Esophagus squamous epithelium (tissue), 5 donors: ENCODE results near the gene MORN3. TPM values are rescaled to one million over a fixed set of nuclear protein-coding genes. Genes with fewer than 3 reads are reported as not detected.
"Not testable (repeated sequence)": the region's sequence is repeated elsewhere in the genome, so short reads cannot be mapped to it uniquely, and the experiment has no call there.

Source experiments
- DNase-seq: peaks from one replicate; lab custom pipeline; 2025; lab: John Stamatoyannopoulos, UW
- H3K27ac ChIP-seq, 4 donors: fragments of 200-600 bp; sonication (generic); one replicate each; pipeline ENCODE4 v1.5.1; 2016 to 2019; ENCODE audit warnings: mild to moderate bottlenecking in 1 of 4
- H3K27me3 ChIP-seq, 4 donors: fragments of 200-600 bp; sonication (generic); 1 replicate in 3 of 4; 2 replicates in 1 of 4; pipeline versions ENCODE4 v1.5.1 to v1.6.0; 2017 to 2021; ENCODE audit warnings: antibody characterized with exemption in 1 of 4
- H3K36me3 ChIP-seq, 3 donors: fragments of 200-600 bp; sonication (generic); one replicate each; pipeline ENCODE4 v1.5.1; 2016 to 2019
- H3K4me1 ChIP-seq, 3 donors: fragments of 200-600 bp; sonication (generic); one replicate each; pipeline ENCODE4 v1.5.1; 2017 to 2019
- H3K4me3 ChIP-seq, 4 donors: fragments of 200-600 bp; sonication (generic); 1 replicate in 3 of 4; 2 replicates in 1 of 4; pipeline ENCODE4 v1.5.1; 2016 to 2019; ENCODE audit warnings: mild to moderate bottlenecking in 2 of 4, moderate library complexity in 1 of 4
- H3K9me3 ChIP-seq, 3 donors: fragments of 200-600 bp; sonication (generic); one replicate each; pipeline ENCODE4 v1.5.1; 2016 to 2019
- POLR2A ChIP-seq, 4 donors: fragments of 450-650 bp; IDR thresholded peaks; one replicate each; pipeline ENCODE4 v1.6.1; 2017; ENCODE audit warnings: antibody characterized with exemption in 4 of 4, mild to moderate bottlenecking in 4 of 4, moderate library complexity in 3 of 4
- WGBS, 2 donors: methylation state at CpG; one replicate each; pipeline ENCODE4 v1.1.5; 2018; 5-methylcytosine and 5-hydroxymethylcytosine counted together
- intact Hi-C: fragments of 100-400 bp; cut with DNase I; formaldehyde crosslinking; loops from one replicate; pipeline ENCODE4 v1.15.0; 2022
- total RNA-seq, 4 donors: library from RNA; depleted of rRNA; stranded (reverse); fragments of >200 nt; gene quantifications; one replicate each; pipeline ENCODE4 v1.1.0, GENCODE V29; 2016
- TF ChIP-seq, protein P1 (sequence below), 6 experiments: fragments of 450-650 bp in 4 of 6; fragments of 200-600 bp in 2 of 6; sonication (generic) in 2 of 6; IDR thresholded peaks; one replicate each; pipeline ENCODE4 v1.5.1; 2016 to 2019; ENCODE audit warnings: antibody characterized with exemption in 6 of 6, mild to moderate bottlenecking in 4 of 6, moderate library complexity in 4 of 6
- donor health status: DM: yes; HTN: yes; CAD: no.

The MORN3 gene
- total RNA-seq, 4 donors from 2014 or later: 0.09 to 0.13 TPM; not detected in 2

DNA sequence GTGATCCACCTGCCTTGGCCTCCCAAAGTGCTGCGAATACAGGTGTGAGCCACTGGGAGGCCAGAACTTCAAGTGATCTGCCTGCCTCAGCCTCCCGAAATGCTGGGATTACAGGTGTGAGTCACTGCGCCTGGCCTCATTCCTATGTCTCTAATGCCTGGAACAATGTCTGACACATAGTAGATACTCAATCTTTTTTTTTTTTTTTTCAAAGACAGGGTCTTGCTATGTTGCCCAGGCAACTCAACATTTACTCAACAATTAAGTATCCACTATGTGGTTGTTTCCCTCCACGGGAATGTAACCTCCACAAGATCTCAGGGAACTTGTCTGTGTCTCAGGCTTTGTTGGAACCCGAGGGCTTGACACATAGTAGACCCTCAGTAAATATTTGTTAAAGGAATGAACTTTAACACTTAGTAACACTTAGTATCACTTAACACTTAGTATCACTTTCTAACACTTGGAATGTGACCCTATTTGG lies 40.1 kb upstream of the MORN3 start:
- no peak for DNase-seq
- Histone ChIP-seq H3K9me3 (no peaks in the 10 kb centered on the region), H3K36me3 (no peaks in the 10 kb centered on the region), H3K4me1 (peaks cover 9 to 25% (median 10%) of the 10 kb centered on the region in 3 donors), H3K4me3 (no peak overlapping the region), H3K27ac (no peak overlapping the region), H3K27me3 (no peaks in the 10 kb centered on the region)
- TF ChIP-seq, protein P1, sequence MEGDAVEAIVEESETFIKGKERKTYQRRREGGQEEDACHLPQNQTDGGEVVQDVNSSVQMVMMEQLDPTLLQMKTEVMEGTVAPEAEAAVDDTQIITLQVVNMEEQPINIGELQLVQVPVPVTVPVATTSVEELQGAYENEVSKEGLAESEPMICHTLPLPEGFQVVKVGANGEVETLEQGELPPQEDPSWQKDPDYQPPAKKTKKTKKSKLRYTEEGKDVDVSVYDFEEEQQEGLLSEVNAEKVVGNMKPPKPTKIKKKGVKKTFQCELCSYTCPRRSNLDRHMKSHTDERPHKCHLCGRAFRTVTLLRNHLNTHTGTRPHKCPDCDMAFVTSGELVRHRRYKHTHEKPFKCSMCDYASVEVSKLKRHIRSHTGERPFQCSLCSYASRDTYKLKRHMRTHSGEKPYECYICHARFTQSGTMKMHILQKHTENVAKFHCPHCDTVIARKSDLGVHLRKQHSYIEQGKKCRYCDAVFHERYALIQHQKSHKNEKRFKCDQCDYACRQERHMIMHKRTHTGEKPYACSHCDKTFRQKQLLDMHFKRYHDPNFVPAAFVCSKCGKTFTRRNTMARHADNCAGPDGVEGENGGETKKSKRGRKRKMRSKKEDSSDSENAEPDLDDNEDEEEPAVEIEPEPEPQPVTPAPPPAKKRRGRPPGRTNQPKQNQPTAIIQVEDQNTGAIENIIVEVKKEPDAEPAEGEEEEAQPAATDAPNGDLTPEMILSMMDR (IDR thresholded peaks at IDR 0.05): peak in 2 of 6 experiments; percentile 22 to 47
- no peak for TF ChIP-seq POLR2A (IDR thresholded peaks at IDR 0.05)
- WGBS, 2 donors: 32 to 50% methylated on average over 5 of the region's 5 CpGs
- intact Hi-C loops: no loop called here

GRCh38 chr12:121709064-121709424 lies 39.6 kb upstream of the MORN3 start:
- 76 to 77% methylated on average over 8 of the region's 8 CpGs for WGBS, 2 donors
- H3K27ac ChIP-seq, H3K27me3 ChIP-seq, H3K4me3 ChIP-seq, H3K9me3 ChIP-seq, H3K36me3 ChIP-seq, intact Hi-C loops, DNase-seq: not testable (repeated sequence)
- peaks cover 9 to 23% (median 10%) of the 10 kb centered on the region in 3 donors for H3K4me1 ChIP-seq

GRCh38 chr12:121708313-121709063 lies 39.0 kb upstream of the MORN3 start:
- H3K4me3 ChIP-seq: no peak overlapping the region
- H3K36me3 ChIP-seq: no peaks in the 10 kb centered on the region
- H3K9me3 ChIP-seq: no peaks in the 10 kb centered on the region
- WGBS, 2 donors: 76 to 86% methylated on average over 7 of the region's 7 CpGs
- H3K27me3 ChIP-seq: no peaks in the 10 kb centered on the region
- DNase-seq: no peak
- H3K27ac ChIP-seq: no peak overlapping the region
- peaks cover 4 to 18% (median 6%) of the 10 kb centered on the region in 3 donors for H3K4me1 ChIP-seq
- intact Hi-C loops: no loop called here
- no peak for TF ChIP-seq POLR2A (IDR thresholded peaks at IDR 0.05)
- TF ChIP-seq, protein P1 (IDR thresholded peaks at IDR 0.05): no peak

- intact Hi-C loops: no loop called here
- Histone ChIP-seq H3K9me3 (no peaks in the 10 kb centered on the region), H3K27ac (no peak overlapping the region), H3K4me1 (no peaks in the 10 kb centered on the region), H3K36me3 (no peaks in the 10 kb centered on the region), H3K27me3 (no peaks in the 10 kb centered on the region), H3K4me3 (no peak overlapping the region)
- DNase-seq: no peak
- TF ChIP-seq, protein P1 (IDR thresholded peaks at IDR 0.05): no peak
- TF ChIP-seq POLR2A (IDR thresholded peaks at IDR 0.05): no peak
Measured at GRCh38 chr12:121705514-121705913, 36.1 kb upstream of the MORN3 start.

DNA sequence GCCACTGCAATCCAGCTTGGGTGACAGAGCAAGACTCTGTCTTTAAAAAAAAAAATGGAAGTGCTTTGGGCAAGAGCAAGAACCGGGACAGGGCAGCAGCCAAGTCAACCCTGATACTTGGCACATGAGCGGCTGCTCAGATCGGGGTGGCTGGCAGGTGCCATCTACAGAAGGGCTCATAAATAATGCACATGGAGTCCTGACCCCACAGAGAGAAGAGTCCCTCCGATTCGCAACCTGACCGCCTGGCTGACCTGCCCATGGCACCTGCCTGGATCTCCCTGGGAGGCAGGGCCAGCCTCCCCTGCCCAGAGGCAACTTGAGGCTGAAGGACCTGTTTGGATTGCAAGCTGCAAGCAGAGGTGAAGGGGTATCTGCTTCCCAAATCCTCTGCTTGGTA lies 33.5 kb upstream of the MORN3 start:
- intact Hi-C loops: loop anchor here (5.0 kb wide), 1 partner anchor 69 kb away; no protein-coding TSS in a partner anchor
- H3K36me3 ChIP-seq: no peaks in the 10 kb centered on the region
- no peak overlapping the region for H3K4me3 ChIP-seq
- no peak for TF ChIP-seq POLR2A (IDR thresholded peaks at IDR 0.05)
- TF ChIP-seq, protein P1 (IDR thresholded peaks at IDR 0.05): no peak
- 74 to 76% methylated on average over 2 to 6 of the region's 6 CpGs for WGBS, 2 donors
- H3K27ac ChIP-seq: no peak overlapping the region
- no peaks in the 10 kb centered on the region for H3K4me1 ChIP-seq
- H3K9me3 ChIP-seq: no peaks in the 10 kb centered on the region
- H3K27me3 ChIP-seq: no peaks in the 10 kb centered on the region
- no peak for DNase-seq
